HL-60 (cell line): ENCODE results near the gene PSENEN.

ENCODE experiments used
- GABPA ChIP-seq: IDR thresholded peaks from 2 replicates; pipeline ENCODE4 v1.6.1; 2012; ENCODE audit warnings: low read depth
- POLR2AphosphoS5 ChIP-seq: IDR thresholded peaks from 2 replicates; pipeline ENCODE4 v1.6.1; 2012; ENCODE audit warnings: low read depth
- REST ChIP-seq: IDR thresholded peaks from 2 replicates; pipeline ENCODE4 v1.6.1; 2012; ENCODE audit warnings: low read depth; ENCODE audit not compliant: insufficient replicate concordance
- TF ChIP-seq, protein P1 (sequence below): IDR thresholded peaks from one replicate; pipeline ENCODE4 v1.5.1; 2011; ENCODE audit warnings: low read length, control low read depth, inconsistent platforms; ENCODE audit not compliant: insufficient read depth

DNA sequence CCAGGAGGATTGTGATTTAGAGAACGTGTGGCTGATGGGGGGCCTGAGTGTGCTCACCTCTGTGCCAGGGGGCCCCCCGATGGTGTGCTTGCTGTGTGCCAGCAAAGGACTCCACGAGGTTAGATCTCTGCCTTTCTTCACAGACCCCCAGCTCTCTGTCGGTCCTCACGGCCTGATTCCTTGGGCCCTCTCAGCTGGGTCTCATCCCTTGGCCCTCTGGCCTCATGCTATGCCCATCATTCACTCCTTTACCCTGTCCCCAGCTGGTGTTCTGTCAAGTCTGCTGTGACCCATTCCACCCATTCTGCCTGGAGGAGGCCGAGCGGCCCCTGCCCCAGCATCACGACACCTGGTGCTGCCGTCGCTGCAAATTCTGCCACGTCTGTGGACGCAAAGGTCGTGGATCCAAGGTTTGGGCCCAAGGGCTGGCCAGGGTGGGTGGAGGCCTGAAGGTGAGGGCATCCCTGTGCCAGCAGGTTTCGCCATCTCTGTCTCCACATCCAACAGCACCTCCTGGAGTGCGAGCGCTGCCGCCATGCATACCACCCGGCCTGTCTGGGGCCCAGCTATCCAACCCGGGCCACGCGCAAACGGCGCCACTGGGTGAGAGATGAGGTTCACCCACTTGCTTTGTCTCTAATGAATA lies 20.1 kb upstream of the PSENEN start:
- TF ChIP-seq REST (no peak), POLR2AphosphoS5 (no peak), GABPA (no peak)
- TF ChIP-seq, protein P1, sequence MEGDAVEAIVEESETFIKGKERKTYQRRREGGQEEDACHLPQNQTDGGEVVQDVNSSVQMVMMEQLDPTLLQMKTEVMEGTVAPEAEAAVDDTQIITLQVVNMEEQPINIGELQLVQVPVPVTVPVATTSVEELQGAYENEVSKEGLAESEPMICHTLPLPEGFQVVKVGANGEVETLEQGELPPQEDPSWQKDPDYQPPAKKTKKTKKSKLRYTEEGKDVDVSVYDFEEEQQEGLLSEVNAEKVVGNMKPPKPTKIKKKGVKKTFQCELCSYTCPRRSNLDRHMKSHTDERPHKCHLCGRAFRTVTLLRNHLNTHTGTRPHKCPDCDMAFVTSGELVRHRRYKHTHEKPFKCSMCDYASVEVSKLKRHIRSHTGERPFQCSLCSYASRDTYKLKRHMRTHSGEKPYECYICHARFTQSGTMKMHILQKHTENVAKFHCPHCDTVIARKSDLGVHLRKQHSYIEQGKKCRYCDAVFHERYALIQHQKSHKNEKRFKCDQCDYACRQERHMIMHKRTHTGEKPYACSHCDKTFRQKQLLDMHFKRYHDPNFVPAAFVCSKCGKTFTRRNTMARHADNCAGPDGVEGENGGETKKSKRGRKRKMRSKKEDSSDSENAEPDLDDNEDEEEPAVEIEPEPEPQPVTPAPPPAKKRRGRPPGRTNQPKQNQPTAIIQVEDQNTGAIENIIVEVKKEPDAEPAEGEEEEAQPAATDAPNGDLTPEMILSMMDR: no peak
